ENCODE measurements around the gene EEF1AKMT1.

DNA sequence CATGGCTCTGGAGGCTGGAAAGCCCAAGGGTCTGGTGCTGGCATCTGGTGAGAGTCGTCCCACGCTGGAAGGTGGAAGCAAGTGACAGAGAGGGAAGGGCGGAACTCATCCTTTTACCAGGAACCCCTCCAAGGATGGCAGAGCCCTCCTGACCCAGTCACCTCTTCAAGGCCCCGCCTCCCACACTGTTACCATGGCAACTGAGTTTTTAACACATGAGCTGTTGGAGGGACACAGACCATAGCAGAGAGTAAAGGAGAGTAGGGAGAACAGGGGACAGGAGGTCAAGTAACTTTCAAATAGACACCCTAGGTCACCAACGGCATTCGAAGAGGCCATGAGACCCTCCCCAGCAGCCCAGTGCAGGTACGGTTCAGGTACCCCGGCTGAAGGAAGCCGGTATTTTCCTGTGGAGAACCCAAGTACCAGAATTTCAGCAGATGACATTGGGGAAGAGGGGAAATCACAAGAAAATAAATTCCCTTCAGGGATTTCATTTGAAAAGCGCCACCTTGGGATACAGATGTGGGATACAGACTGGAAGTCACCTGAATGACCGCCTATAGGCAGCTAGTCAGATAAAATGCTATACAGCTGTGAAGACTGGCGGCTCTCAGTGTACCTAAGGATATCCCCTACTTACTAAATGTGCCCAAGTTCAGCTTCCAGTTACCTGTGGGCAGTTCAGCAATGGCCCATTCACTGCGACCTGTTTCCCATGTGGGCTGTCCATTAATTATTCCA lies 62.3 kb downstream of the EEF1AKMT1 start:
- TF ChIP-seq, protein P1, sequence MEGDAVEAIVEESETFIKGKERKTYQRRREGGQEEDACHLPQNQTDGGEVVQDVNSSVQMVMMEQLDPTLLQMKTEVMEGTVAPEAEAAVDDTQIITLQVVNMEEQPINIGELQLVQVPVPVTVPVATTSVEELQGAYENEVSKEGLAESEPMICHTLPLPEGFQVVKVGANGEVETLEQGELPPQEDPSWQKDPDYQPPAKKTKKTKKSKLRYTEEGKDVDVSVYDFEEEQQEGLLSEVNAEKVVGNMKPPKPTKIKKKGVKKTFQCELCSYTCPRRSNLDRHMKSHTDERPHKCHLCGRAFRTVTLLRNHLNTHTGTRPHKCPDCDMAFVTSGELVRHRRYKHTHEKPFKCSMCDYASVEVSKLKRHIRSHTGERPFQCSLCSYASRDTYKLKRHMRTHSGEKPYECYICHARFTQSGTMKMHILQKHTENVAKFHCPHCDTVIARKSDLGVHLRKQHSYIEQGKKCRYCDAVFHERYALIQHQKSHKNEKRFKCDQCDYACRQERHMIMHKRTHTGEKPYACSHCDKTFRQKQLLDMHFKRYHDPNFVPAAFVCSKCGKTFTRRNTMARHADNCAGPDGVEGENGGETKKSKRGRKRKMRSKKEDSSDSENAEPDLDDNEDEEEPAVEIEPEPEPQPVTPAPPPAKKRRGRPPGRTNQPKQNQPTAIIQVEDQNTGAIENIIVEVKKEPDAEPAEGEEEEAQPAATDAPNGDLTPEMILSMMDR (IDR thresholded peaks at IDR 0.05) = no peak
- no peak for TF ChIP-seq POLR2A (IDR thresholded peaks at IDR 0.05)
